Measurements from ENCODE around the gene TBC1D9.

TBC1D9 gene

GRCh38 chr4:140774510-140774909, 18.3 kb upstream of the TBC1D9 start:
- TF ChIP-seq CTCF (IDR thresholded peaks at IDR 0.05), result no peak
- TF ChIP-seq ZFX (IDR thresholded peaks at IDR 0.05; ENCODE audit: borderline replicate concordance), result no peak
- H3K27ac ChIP-seq, result no peak overlapping the region

GRCh38 chr4:140769209-140769608, 13.0 kb upstream of the TBC1D9 start:
- H3K27ac ChIP-seq, result no peak overlapping the region
- TF ChIP-seq ZFX (IDR thresholded peaks at IDR 0.05; ENCODE audit: borderline replicate concordance) (no peak), CTCF (IDR thresholded peaks at IDR 0.05) (no peak)

GRCh38 chr4:140764785-140765392, 8.7 kb upstream of the TBC1D9 start:
- H3K27ac ChIP-seq, result no peak overlapping the region
- TF ChIP-seq ZFX (IDR thresholded peaks at IDR 0.05; ENCODE audit: borderline replicate concordance) (no peak), CTCF (IDR thresholded peaks at IDR 0.05) (no peak)

GRCh38 chr4:140762202-140762601, 6.0 kb upstream of the TBC1D9 start:
- no peak for TF ChIP-seq ZFX (IDR thresholded peaks at IDR 0.05; ENCODE audit: borderline replicate concordance)
- TF ChIP-seq CTCF (IDR thresholded peaks at IDR 0.05), result no peak
- no peak overlapping the region for H3K27ac ChIP-seq

GRCh38 chr4:140757232-140757630, 1.0 kb upstream of the TBC1D9 start:
- TF ChIP-seq CTCF (IDR thresholded peaks at IDR 0.05), result no peak
- no peak for TF ChIP-seq ZFX (IDR thresholded peaks at IDR 0.05; ENCODE audit: borderline replicate concordance)
- peak overlapping the region; percentile 87 for H3K27ac ChIP-seq

GRCh38 chr4:140755774-140756318, 339 bp downstream of the TBC1D9 start:
- H3K27ac ChIP-seq, result peak overlapping the region; percentile 87
- TF ChIP-seq CTCF (IDR thresholded peaks at IDR 0.05) (no peak), ZFX (IDR thresholded peaks at IDR 0.05; ENCODE audit: borderline replicate concordance) (no peak)

GRCh38 chr4:140754918-140755773, 1.0 kb downstream of the TBC1D9 start:
- peak overlapping the region; percentile 87 for H3K27ac ChIP-seq
- TF ChIP-seq ZFX (IDR thresholded peaks at IDR 0.05; ENCODE audit: borderline replicate concordance) (no peak), CTCF (IDR thresholded peaks at IDR 0.05) (no peak)

All from 22Rv1 (cell line).